B cell (primary cell): ENCODE results near the gene UBL4A. TPM values are rescaled to one million over a fixed set of nuclear protein-coding genes. Genes with fewer than 3 reads are reported as not detected.

Source experiments
- ATAC-seq: fragments of 200-7000 bp; cut with Tn5 transposase; one replicate; pipeline ENCODE4 v1.10.0; 2021; ENCODE audit warnings: low read depth, mild to moderate bottlenecking, moderate number of reproducible peaks, moderate library complexity
- CTCF ChIA-PET: fragments of 350-600 bp; sonication (Branson Sonifier 250); formaldehyde crosslinking; loops from one replicate; lab custom pipeline; 2021; ENCODE audit warnings: antibody characterized with exemption, inconsistent platforms; lab: Charles Lee
- POLR2A ChIA-PET: fragments of 350-600 bp; sonication (Branson Sonifier 250); formaldehyde crosslinking; loops from one replicate; lab custom pipeline; 2021; ENCODE audit warnings: antibody characterized with exemption; lab: Charles Lee
- DNase-seq: peaks from one replicate; pipeline ENCODE4 v3.0.0; 2013
- H2AFZ ChIP-seq: 2 replicates; pipeline ENCODE4 v1.6.1; 2012; ENCODE audit warnings: mild to moderate bottlenecking, low read depth, low read length; ENCODE audit not compliant: insufficient read depth, poor library complexity, severe bottlenecking
- H3K27ac ChIP-seq, 2 donors: 1 replicate in 1 of 2; 2 replicates in 1 of 2; pipeline ENCODE4 v1.5.1; 2012 to 2013; ENCODE audit warnings: low read length in 2 of 2, mild to moderate bottlenecking in 2 of 2, moderate library complexity in 1 of 2
- H3K27me3 ChIP-seq, 4 experiments: fragments of 200-600 bp in 1 of 4; sonication (generic) in 1 of 4; replicated peaks in 1 of 4; 1 replicate in 2 of 4; 2 replicates in 2 of 4; pipeline versions ENCODE4 v1.6.1 to v1.7.0; 2013 to 2016; ENCODE audit warnings: low read length in 3 of 4, mild to moderate bottlenecking in 2 of 4, mixed read lengths in 1 of 4, moderate library complexity in 1 of 4; ENCODE audit not compliant: insufficient read depth in 4 of 4, control insufficient read depth in 3 of 4; ENCODE audit errors: control extremely low read depth in 1 of 4
- H3K36me3 ChIP-seq, 2 experiments: replicated peaks in 1 of 2; 1 replicate in 1 of 2; 2 replicates in 1 of 2; pipeline versions ENCODE4 v1.6.1 to v1.7.1; 2013; ENCODE audit warnings: low read length in 1 of 2; ENCODE audit not compliant: insufficient read depth in 2 of 2, control insufficient read depth in 1 of 2; ENCODE audit errors: control extremely low read depth in 1 of 2, extremely low read depth in 1 of 2
- H3K4me1 ChIP-seq, 2 donors: fragments of 200-600 bp in 1 of 2; sonication (generic) in 1 of 2; 1 replicate in 1 of 2; 2 replicates in 1 of 2; pipeline versions ENCODE4 v1.5.1 to v1.6.1; 2013 to 2017; ENCODE audit warnings: low read length in 2 of 2; ENCODE audit not compliant: control insufficient read depth in 2 of 2, insufficient read depth in 2 of 2
- H3K4me2 ChIP-seq: replicated peaks from 2 replicates; pipeline ENCODE3; 2012; ENCODE audit warnings: mild to moderate bottlenecking, low read depth, low read length; ENCODE audit not compliant: poor library complexity, severe bottlenecking
- H3K4me3 ChIP-seq, 5 experiments: fragments of 200-600 bp in 1 of 5; sonication (generic) in 1 of 5; 1 replicate in 3 of 5; 2 replicates in 2 of 5; pipeline versions ENCODE4 v1.5.1 to v1.7.0; 2011 to 2016; ENCODE audit warnings: low read length in 4 of 5, mild to moderate bottlenecking in 4 of 5, low read depth in 2 of 5, control low read depth in 1 of 5, moderate library complexity in 1 of 5; ENCODE audit not compliant: insufficient read depth in 1 of 5; ENCODE audit errors: control extremely low read depth in 1 of 5, extremely low read depth in 1 of 5
- H3K79me2 ChIP-seq: fragments of 200-600 bp; sonication (generic); one replicate; pipeline ENCODE4 v1.6.0; 2016; ENCODE audit warnings: low read length; ENCODE audit not compliant: control insufficient read depth, insufficient read depth
- H3K9ac ChIP-seq: fragments of 200-600 bp; sonication (generic); 2 replicates; pipeline ENCODE4 v1.6.1; 2017; ENCODE audit warnings: mild to moderate bottlenecking, low read length, moderate library complexity
- H3K9me3 ChIP-seq, 3 donors: one replicate each; pipeline versions ENCODE4 v1.6.1 to v1.7.1; 2013; ENCODE audit warnings: low read length in 2 of 3; ENCODE audit not compliant: control insufficient read depth in 2 of 3, insufficient read depth in 1 of 3; ENCODE audit errors: control extremely low read depth in 1 of 3
- H4K20me1 ChIP-seq: 2 replicates; pipeline ENCODE4 v1.6.0; 2012; ENCODE audit warnings: mild to moderate bottlenecking, low read length; ENCODE audit not compliant: insufficient read depth, control insufficient read depth, poor library complexity, severe bottlenecking
- H3K27ac Mint-ChIP-seq: one replicate; pipeline ENCODE4 v1.8.0; 2021; ENCODE audit warnings: mixed read lengths
- H3K27me3 Mint-ChIP-seq: one replicate; pipeline ENCODE4 v1.8.0; 2021; ENCODE audit warnings: mixed read lengths
- H3K4me1 Mint-ChIP-seq: one replicate; pipeline ENCODE4 v1.8.0; 2021; ENCODE audit warnings: mixed read lengths
- H3K4me3 Mint-ChIP-seq: one replicate; pipeline ENCODE4 v1.8.0; 2021; ENCODE audit warnings: mixed read lengths
- H3K9me3 Mint-ChIP-seq: one replicate; pipeline ENCODE4 v1.8.0; 2022; ENCODE audit warnings: mixed read lengths; ENCODE audit not compliant: insufficient read depth
- CTCF ChIP-seq: fragments of 200-600 bp; IDR thresholded peaks from one replicate; pipeline ENCODE4 v1.8.0; 2022; ENCODE audit warnings: antibody characterized with exemption, mild to moderate bottlenecking
- EZH2 ChIP-seq: IDR thresholded peaks from 2 replicates; pipeline ENCODE4 v1.6.1; 2012; ENCODE audit warnings: borderline replicate concordance, low read depth, mild to moderate bottlenecking, moderate library complexity, low read length; ENCODE audit not compliant: insufficient read depth, poor library complexity, severe bottlenecking
- WGBS: methylation state at CpG from one replicate; pipeline ENCODE4 v1.1.5; 2013; ENCODE audit warnings: missing lambda C conversion rate; ENCODE audit not compliant: insufficient coverage; 5-methylcytosine and 5-hydroxymethylcytosine counted together
- intact Hi-C: fragments of 100-400 bp; cut with micrococcal nuclease; formaldehyde crosslinking; loops from one replicate; pipeline ENCODE4 v1.10.0; 2022
- polyA plus RNA-seq: library from polyadenylated mRNA; depleted of rRNA; stranded (reverse); fragments of >200 nt; gene quantifications from 2 replicates; pipeline ENCODE4 v1.2.3, GENCODE V29; 2012
- total RNA-seq, 2 donors: library from RNA; stranded (reverse); fragments of 120-200 nt in 1 of 2; gene quantifications; 1 replicate in 1 of 2; 2 replicates in 1 of 2; pipeline versions ENCODE4 v1.2.3 to v1.2.4, GENCODE V29; 2013 to 2022

UBL4A gene
- total and polyA plus RNA-seq, 2 donors (not counting 1 experiment from before 2014, with no cell fraction given) = 13.1 to 23.3 TPM

- intact Hi-C loops = loop anchor here (5.0 kb wide), 1 partner anchor 37 kb away; the partner anchor contains the start of gene LAGE3
- H4K20me1 ChIP-seq = peaks cover 6% of the 10 kb centered on the region
- peaks cover 20 to 37% of the 10 kb centered on the region in 2 donors for H3K4me1 ChIP-seq
- H3K27ac ChIP-seq = no peak overlapping the region
- H3K79me2 ChIP-seq = peaks cover 37% of the 10 kb centered on the region
- TF ChIP-seq EZH2 = no peak
- TF ChIP-seq CTCF = no peak
- no peak overlapping the region for H3K4me3 ChIP-seq
- WGBS = 93% methylated on average over 8 of the region's 17 CpGs
- POLR2A ChIA-PET = interaction anchor here (0.6 kb wide), 1 partner anchor 68 kb away, joined by 3 read pairs; no protein-coding TSS in a partner anchor
- H3K4me3 Mint-ChIP-seq = no peak overlapping the region
- no peak overlapping the region for H3K4me2 ChIP-seq
- H3K9me3 Mint-ChIP-seq = no peaks in the 10 kb centered on the region
- H2AFZ ChIP-seq = no peak overlapping the region
- peaks cover 0 to 13% of the 10 kb centered on the region in 2 experiments for H3K36me3 ChIP-seq
- DNase-seq = no peak
- no peaks in the 10 kb centered on the region for H3K9me3 ChIP-seq
- no peaks in the 10 kb centered on the region for H3K27me3 Mint-ChIP-seq
- peaks cover 16% of the 10 kb centered on the region for H3K4me1 Mint-ChIP-seq
- CTCF ChIA-PET = no interaction called here
- ATAC-seq = no peak
- H3K27me3 ChIP-seq = no peaks in the 10 kb centered on the region
- H3K9ac ChIP-seq = no peak overlapping the region
- no peak overlapping the region for H3K27ac Mint-ChIP-seq
Observed at GRCh38 chrX:154440623-154441357, 45.6 kb downstream of the UBL4A start.

- no peak overlapping the region for H3K9ac ChIP-seq
- CTCF ChIA-PET = no interaction called here
- Mint-ChIP-seq H3K9me3 (no peaks in the 10 kb centered on the region), H3K4me1 (peaks cover 16% of the 10 kb centered on the region), H3K27me3 (no peaks in the 10 kb centered on the region), H3K4me3 (no peak overlapping the region), H3K27ac (no peak overlapping the region)
- POLR2A ChIA-PET = interaction anchor here (1.7 kb wide), 1 partner anchor 17 kb away, joined by 5 read pairs; no protein-coding TSS in a partner anchor
- TF ChIP-seq CTCF (no peak), EZH2 (no peak)
- peaks cover 6% of the 10 kb centered on the region for H4K20me1 ChIP-seq
- no peaks in the 10 kb centered on the region for H3K27me3 ChIP-seq
- no peak overlapping the region for H2AFZ ChIP-seq
- H3K36me3 ChIP-seq = peaks cover 0 to 11% of the 10 kb centered on the region in 2 experiments
- H3K4me3 ChIP-seq = no peak overlapping the region
- intact Hi-C loops = loop anchor here (5.0 kb wide), 1 partner anchor 37 kb away; the partner anchor contains the start of gene LAGE3
- ATAC-seq (no peak), DNase-seq (no peak)
- no peak overlapping the region for H3K4me2 ChIP-seq
- no peaks in the 10 kb centered on the region for H3K9me3 ChIP-seq
- peaks cover 34% of the 10 kb centered on the region for H3K79me2 ChIP-seq
- H3K4me1 ChIP-seq = peaks cover 17 to 30% of the 10 kb centered on the region in 2 donors
- WGBS = 92% methylated on average over 6 of the region's 18 CpGs
- H3K27ac ChIP-seq = no peak overlapping the region
Observed at GRCh38 chrX:154439841-154440240, 46.6 kb downstream of the UBL4A start.
